T-helper 2 cell (primary cell): Measurements from ENCODE around the gene ACSM3.

Experiments used
- DNase-seq, 5 experiments: peaks; one replicate each; pipeline versions ENCODE4 v3.0.0 to v3.0.0-alpha.2; 2012 to 2022

The ACSM3 gene

DNA sequence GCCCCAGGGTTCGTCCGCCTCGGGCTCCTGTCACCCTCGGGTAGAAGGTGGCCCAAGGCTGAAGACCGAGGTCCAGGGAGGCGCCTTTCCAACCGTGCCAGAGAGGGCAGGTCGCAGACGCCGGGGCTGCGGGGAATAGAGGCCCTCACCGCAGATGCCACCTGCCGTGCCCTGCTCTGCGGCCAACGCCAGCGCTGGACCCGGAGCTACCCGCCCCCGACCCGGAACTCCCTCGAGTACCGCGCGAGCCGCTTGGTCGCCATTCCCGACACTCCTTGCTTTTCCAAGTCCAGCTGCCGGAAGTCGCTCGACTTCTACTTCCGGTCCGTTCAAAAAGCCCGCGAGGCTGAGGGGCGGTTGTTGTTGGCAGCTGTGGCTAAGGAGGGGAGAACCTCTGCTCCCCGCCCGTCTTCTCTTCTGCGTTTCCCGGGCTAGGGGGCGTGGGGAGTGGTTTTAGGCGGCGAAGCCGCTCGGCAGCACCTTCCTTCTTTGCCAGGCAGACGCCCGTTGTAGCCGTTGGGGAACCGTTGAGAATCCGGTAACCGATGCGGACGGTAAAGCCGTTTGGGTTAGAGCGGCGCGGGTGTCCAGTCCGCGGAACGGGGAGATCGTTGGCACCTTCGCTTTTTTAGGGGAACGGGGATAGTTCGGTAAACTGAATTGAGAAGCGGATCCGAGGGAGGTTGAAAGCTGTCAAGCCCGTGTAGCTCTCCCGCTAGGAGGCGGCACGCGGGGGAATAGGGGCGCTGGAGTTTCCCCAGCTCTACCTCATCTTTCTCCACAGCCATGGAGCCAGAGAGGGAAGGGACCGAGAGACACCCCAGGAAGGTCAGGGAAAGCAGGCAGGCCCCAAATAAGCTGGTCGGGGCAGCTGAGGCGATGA is 42.6 kb downstream of the ACSM3 start, which contains the start of the genes ERI2 and REXO5:
TSS of gene ERI2 (minus strand) at position 305 of the 883 bp plus-strand sequence. CDS start at position 263, 42 bp downstream.
TSS of gene REXO5 (plus strand) at position 360 of the 883 bp plus-strand sequence. CDS start at position 787, 427 bp downstream.
- peak; percentile 44 to 85 (median 64) for DNase-seq

DNA sequence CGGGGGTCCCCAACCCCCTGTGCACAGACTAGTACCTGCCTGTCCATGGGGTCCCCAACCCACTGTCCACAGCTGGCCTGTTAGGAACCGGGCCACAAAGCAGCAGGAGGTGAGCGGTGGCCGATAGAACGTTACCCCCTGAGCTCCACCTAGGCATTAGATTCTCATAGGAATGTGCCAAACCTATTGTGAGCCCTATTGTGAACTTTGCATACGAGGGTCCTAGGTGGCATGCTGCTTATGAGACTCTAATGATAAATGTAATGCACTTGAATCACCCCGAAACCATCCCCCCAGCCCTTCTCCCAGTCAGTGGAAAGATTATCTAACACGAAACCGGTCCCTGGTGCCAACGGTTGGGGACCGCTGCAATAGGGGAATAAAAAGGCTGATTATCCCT is 44.0 kb downstream of the ACSM3 start:
- no peak for DNase-seq

DNA sequence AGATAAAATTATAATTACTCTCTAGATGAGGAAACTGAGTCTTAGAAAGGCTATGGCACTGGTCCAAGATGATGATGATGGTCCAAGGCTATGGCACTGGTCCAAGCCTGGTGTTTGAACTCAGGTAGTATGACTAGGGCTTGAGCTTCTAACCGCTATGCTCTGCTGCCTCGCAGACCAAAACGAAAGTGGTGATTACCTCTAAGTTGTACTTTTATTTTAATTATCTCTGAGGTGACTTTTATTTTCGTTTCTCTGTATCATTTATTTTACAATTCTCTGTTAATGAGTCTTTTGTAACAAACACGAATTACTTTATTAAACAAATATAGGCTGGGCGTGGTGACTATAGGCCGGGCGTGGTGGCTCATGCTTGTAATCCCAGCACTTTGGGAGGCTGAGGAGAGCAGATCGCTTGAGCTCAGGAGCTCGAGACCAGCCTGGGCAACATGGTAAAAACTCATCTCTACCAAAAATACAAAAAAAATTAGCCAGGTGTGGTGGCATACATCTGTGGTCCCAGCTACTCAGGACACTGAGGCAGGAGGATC is 48.1 kb downstream of the ACSM3 start:
- DNase-seq = no peak

DNA sequence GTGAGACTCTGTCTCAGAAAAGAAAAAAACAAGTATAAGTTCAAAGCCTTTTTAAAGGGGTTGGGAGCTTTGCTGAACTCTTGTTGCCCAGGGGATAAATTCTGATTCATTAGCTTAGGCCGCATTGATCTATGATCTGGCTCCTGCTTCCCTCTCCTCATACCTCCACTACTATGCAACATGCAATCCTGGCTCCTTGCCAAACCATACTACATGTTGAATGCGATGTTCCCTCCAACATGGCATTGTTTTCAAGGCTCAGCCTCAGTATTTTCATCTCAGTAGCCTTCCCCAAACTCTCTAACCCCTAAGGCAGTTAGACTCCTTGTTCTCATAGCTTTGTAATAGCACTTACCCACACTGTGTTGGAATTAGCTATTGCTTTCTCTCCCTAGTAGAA is 48.7 kb downstream of the ACSM3 start:
- DNase-seq = no peak

DNA sequence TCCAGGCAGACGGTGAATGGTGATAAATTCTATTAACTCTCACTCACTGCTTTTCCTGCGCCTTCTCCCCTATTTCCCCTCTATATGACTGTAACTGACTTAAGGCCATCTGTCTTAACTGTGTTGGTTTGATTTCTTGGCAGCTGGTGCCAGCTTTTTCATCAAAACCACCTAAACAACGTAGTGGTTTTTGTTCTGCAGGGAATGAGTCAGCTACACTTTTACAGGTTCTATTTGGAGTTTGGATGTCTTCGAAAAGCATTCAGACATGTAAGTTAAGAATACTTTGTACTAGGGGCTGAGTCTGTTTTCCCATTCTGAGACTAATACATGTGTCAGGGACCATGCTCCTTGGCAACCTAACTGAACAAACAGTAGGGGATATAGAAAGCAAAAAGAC is 51.0 kb downstream of the ACSM3 start:
- DNase-seq = peak in 1 of 5 experiments; percentile 85

DNA sequence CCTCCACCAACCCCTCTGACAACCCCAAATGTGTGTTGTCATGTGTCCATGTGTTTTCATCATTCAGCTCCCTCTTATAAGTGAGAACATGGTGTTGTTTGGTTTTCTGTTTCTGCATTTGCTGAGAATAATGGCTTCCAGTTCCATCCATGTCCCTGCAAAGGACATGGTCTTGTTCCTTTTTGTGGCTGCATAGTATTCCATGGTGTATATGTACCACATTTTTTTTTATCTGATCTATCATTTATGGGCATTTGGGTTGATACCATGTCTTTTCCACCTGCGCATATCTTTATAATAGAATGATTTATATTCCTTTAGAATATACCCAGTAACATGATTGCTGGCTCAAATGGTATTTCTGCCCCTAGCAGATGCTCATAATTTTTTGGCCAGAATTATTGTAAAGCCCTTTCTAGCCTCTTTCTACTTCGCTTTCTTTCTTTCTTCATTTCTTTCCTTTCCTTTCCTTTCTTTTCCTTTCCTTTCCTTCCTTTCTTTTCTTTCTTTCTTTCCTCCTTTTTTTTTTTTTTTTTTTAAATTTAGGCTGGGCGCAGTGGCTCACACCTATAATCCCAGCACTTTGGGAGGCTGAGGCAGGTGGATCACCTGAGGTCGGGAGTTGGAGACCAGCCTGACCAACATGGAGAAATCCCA is 55.2 kb downstream of the ACSM3 start:
- DNase-seq = no peak

DNA sequence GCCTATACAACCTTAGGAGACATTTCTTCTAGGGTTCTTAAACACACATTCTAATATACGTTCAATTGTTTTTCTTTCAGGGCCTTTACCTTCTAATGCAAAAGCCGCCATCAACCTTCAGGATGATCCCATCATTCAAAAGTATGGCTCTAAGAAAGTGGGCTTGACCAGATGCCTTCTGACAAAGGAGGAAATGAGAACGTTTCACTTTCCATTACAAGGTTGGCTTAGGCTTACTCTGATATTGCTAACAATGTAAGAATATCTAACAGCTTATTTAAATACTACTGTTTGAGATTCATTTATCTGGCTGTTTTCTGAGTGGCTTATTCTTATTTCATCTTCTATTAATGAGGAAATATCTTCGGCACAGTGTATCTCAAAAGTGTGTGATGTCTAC is 57.9 kb downstream of the ACSM3 start:
- no peak for DNase-seq

DNA sequence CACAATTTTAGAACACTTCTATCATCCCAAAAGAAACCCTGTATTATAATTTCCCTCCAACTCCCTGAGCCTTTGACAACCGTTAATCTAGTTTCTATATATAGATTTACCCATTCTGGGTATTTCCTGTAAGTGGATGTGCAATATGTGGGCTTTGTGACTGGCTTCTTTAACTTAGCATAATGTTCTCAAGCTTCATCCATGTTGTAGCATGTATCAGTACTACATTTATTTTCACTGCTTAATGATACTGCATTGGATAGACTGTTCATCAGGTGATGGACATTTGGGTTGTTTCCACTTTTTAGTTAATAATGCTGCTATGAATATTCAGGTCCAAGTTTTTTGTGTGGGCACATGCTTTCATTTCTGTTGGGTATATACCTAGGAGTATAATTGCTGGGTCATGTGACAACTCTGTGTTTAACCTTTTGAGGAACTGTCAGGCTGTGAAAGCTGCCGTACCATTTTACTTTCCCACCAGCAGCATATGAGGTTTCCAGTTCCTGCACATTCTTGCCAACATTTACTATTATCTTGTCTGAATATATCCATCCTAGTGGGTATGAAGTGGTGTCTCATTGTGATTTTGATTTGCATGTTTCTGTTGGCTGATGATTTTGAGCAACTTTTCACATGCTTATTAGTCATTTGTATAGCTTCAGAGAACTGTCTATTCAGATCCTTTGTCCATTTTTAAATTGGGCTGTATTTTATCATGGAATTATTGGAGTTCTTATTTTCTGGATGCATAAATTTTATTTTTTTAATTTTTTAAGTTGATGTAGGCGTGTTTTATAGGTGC is 58.9 kb downstream of the ACSM3 start:
- no peak for DNase-seq

DNA sequence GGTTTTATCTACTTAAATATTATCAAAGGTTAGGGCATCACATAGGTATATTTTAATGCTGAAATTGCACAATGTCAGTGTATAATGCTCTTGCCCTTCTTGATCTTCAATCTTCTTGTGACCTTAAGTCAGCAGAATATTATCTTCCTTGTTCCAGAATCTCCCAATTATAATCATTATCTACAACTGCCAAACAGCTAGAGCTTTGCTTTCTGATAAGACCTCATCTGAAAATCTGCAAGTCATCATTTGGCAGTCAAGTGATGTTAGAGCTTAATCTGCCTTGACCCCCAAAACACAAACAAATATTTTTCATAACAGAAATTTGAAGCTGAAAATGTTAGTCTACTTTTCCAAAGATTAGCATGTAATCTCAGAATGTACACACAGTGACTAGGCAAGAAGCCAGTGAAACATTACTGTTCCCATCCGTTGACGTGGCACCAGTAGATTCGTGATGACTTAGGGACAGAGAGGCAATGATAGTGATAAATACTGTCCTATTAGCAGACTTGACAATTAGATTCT is 62.3 kb downstream of the ACSM3 start:
- DNase-seq = no peak

DNA sequence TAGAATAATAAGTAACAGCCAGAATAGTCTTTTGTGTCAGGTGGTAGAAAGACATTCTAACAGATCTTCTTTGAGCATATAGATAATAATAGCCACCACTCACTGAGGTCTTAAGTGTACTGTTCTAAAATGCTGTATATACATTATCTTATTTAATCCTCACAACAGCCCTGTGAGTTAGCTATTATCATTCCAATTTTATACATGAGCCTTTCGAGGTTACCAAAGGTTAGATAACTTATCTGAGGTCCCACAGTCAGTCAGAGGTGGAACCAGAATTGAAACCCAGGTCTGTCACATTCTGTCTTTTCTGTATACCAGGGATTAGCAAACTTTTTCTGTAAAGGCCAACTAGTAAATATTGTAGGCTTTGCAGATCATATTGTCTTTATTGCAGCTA is 65.7 kb downstream of the ACSM3 start:
- DNase-seq = no peak

DNA sequence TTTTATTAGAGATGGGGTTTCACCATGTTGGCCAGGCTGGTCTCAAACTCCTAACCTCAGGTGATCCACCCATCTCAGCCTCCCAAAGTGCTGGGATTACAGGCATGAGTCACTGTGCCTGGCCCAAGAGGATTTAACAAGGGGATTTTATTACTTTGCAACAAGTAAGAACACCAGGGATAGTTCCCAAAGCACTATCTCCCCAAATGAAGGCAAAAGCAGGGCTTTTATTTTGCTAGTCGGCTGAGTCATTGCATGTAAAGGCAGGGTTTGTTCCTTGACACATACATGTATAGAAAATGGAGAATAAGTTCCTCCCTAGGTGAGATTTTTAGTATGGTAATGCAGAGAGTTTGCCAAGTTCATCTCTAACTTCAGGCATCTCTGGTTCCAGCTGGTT is 66.6 kb downstream of the ACSM3 start:
- no peak for DNase-seq

DNA sequence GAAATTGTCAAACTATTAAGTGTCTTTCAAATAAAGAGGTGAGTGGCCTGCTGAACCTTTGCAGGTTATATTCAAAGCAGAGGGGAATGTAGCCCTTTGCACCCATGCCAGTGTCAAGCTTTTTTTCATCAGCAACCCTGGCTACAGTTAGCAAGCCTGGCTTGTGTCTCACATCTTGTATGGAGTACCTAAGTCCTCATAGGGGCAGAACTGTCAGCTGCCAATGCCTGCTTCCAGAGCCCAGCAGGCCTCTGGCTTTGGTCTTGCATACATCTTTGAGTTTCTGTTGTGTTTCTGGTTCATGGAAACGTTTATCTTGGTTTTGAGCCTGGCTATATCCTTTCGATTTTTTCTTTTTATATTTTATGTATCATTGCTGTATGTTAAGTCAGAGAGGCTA is 69.3 kb downstream of the ACSM3 start:
- no peak for DNase-seq

DNA sequence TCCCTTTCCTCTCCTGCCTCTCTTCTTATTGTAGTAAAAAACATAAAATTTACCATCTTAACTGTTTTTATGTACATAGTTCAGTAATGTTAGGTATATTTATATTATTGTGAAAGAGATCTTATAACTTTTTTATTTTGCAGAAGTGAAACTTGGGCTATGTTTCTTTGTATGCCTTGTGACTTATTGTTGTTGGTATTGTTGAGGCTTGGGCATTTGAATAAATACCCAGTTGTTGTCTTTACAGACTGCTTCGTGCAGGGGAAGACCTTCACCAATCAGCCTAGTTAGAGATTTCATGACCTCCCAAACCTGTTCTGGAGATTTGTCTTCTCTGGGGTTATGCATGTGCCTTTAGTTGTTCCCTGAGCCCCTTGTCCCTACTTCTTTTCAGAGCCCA is 74.4 kb downstream of the ACSM3 start:
- no peak for DNase-seq

DNA sequence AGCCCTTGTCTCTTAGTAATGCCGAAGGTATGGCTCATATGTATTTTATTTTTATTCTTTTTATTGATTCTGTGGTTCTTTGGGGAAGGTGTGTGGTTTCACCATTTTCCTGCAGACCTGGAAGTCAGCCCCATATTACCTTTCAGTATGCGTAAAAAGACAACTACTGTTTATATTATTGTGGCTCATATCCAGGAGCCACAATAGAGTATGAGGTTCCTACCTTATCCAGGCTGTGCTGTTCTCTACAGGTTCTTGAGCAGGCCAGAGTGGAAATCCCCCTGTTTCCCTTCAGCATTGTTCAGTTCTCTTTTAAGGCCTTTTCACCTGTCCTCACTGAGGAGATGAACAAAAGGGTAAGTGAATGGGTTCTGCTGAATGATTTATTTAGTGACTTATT is 75.7 kb downstream of the ACSM3 start:
- no peak for DNase-seq

DNA sequence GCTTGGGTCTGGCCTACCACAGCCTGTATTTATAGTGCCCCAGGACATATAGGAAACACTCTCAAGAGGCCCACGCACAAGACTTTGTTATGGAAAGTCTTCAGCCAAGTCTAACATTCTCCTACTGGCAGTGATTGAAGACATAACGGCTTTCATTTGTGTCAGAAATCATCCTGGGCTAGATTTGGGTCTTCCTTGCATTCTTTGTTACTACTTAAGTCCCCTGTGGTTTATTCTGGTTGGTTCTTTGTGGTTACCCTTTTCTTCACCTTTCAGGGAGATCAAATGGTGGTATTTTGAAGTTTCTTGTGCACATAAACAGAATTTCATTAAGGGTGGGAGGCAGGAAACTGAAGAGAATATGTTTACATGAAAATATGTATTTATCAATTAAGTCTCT is 80.2 kb downstream of the ACSM3 start:
- DNase-seq = peak in 2 of 5 experiments; percentile 7 to 47

DNA sequence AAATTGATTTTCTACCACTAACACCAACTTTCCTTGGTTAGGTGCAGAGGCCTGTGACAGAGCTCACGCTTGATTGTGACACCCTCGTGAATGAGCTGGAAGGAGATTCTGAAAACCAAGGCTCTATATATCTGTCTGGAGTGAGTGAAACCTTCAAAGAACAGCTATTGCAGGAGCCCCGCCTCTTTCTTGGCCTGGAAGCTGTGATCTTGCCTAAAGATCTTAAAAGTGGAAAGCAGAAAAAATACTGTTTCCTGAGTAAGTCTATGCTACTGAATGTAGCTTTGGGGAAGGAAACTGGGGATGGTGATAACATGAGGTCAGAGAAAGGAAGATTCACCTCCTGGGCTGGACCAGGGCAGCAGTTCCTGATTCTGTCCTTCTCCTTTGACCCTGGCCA is 80.8 kb downstream of the ACSM3 start:
- no peak for DNase-seq

DNA sequence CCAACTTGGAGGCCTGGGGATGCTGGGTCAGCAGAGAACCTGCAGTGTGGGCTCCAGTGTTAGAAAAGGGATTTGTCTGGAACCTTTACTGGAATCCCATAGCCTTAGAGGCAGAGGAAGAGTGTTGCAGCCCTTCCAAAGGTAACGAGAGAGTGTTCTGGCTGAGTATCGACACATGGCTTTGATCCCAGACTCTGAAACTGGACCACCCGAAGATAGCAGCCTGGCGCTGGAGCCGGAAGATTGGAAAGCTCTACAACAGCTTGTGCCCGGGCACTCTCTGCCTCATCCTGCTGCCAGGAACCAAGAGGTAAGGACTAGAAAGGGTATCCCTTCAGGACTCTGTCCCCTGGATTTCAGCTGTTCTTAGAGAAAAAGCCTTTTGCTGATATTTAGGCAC is 82.2 kb downstream of the ACSM3 start:
- no peak for DNase-seq

DNA sequence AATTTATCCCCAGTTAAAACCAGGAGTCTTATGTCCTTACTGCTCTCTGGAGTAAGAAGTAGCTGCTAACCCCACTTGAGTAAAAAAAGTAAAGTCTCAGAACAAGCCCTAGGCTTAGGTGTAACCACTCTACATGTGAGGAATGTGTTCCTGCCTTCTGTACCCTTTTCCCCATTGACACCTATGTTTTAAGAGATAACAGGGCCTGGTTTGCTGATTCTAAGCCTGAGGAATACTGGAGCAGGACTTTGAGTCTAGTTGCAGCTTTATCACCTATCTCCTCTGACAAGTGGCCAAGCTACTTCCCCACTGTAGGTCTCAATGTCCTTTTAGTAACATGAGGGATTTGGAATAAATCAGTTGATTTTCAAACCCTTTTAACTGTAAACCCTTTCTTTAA is 82.7 kb downstream of the ACSM3 start:
- no peak for DNase-seq
